ENCODE results near the gene LUC7L2.
"Not testable (repeated sequence)": the region's sequence is repeated elsewhere in the genome, so short reads cannot be mapped to it uniquely, and the experiment has no call there.

The LUC7L2 gene

DNA sequence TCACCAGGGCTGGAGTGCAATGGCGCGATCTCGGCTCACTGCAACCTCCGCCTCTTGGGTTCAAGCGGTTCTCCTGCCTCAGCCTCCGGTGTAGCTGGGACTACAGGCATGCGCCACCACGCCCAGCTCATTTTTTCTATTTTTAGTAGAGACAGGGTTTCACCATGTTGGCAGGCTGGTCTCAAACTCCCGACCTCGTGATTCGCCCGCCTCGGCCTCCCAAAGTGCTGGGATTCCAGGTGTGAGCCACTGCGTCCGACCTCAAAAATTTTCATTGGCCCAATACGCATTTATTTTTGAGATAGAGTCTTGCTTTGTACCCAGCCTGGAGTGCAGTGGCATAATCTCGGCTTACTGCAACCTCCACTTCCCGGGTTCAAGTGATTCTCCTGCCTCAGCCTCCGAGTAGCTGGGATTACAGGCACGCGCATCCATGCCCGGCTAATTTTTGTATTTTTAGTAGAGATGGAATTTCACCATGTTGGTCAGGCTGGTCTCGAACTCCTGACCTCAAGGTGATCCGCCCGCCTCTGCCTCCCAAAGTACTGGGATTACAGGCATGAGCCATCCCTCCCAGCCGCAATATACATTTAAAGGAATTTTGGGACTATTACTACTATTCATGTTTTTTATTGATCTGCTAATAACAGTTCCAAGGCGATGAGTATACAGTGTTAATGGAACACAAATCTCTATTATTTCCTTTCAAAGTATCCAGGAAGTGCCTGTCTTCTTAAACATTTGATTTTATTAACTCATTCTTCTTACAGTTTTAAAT, 1.8 kb upstream of the LUC7L2 start:
- not testable (repeated sequence) for DNase-seq

DNA sequence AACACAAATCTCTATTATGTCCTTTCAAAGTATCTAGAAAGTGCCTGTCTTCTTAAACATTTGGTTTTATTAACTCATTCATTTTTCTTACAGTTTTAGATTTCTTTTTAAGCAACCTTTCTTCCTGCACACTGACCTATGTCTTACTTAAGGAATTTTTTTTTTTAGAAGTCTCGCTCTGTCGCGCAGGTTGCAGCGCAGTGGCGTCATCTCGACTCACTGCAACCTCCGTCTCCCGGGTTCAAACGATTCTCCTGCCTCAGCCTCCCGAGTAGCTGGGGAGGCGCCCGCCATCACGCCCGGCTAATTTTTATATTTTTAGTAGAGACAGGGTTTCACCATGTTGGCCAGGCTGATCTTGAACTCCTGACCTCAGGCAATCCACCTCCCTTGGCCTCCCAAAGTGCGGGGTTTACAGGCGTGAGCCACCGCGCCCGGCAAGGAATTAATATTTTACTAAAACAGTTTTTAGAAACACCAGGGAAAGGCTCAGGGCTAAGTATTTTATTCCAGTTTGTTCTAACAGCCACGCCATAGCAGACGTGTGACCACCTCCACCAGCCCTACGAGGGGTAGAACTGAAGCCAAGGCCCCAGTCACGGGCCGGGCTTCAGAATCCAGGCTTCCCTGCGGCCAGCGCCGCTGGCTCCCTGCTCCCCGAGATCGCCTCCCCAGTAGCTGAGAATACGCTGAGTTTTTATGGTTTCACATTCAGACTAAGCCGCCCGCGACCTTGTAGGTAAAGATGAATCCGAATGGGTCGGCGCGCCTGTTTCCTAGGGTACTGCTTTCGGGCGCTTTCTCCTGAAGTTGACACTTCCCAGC, 941 bp upstream of the LUC7L2 start:
- DNase-seq: no peak

DNA sequence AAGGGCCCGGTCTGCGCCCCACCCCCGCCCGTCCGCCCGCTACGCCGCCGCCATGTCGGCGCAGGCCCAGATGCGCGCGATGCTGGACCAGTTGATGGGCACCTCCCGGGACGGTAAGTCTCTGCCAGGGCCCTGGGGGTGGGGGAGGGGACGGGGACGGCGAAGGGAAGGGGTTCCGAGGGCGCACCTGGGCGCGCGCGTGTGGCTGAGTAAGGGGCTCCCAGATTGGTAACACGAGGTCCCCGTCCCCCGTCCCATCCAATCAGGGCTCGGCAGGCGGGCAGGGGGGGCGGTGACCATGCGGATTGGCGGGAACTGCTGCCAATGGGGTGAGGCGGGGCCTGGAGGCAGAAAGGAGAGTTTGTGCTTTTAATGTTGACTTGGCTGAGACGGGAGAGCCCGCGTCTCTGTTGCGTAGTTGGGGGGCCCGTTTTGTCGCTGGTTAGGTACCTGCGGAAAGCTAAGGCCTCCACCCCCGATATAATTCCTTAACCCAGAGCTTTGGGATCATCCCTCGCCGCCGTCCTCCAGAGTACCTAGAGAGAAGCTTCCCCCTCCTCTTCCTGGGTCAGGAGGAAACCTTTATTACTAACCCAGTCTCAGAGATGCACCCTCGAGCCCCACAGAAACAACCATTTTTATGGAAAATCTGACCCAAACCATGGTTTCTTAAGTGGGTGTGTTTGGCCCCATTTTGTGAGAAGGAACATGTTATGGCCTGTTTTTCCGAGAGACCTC, 685 bp downstream of the LUC7L2 start:
- peak; percentile 74 to 94 for DNase-seq

DNA sequence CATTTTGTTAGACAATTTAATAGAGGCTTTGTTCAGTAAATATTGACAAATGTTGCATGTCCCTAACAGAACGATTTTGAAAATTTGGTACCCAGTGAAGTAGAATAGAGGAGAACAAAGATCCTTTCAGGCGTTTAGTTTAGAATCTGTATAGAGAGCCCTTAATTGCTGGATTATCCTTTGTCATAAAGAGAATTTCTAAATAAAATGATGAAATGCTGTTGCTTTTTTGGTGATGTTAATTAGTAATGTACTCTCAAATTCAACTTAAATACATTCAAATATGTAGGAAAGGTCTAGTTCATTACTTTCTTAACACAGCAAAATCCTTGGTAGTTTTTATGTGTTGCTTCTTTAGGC, 1.2 kb downstream of the LUC7L2 start:
- no peak for DNase-seq

DNA sequence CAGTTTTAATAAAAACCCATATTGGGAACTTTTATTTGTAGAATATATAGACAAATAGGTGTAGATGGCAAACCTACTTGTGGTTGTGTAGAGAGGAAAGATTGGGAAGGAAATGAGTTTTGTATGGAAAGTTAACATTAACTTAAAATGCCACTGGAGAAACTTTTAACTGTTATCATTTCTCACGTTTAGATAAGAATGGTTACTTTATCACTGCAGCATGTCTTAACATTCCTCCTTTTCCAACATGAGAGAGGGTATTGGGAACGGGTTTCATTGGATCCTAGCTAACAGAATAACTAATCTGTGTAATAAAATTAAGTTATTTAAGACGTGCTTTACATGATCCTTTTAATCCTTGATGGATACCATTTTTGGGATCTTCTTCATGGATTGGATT, 1.8 kb downstream of the LUC7L2 start:
- no peak for DNase-seq

DNA sequence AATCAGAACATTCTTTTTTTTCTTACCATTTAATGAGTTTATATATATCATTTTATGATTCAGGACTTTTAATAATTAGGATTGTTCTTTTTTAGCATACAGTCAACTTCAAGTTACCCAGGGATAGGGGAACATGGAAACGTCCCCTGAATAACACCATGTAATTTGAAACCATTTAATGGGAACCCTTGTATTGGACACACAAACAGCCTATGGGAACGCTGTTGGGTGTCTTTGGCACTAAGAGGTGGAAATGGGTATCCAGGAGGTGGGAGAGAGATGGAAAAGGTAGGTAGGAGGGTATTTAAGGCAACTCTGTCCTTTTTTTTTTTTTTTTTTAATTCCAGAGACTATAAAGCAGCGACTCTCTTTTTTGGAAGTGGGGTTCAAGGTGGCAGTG, 2.6 kb downstream of the LUC7L2 start:
- DNase-seq: no peak

DNA sequence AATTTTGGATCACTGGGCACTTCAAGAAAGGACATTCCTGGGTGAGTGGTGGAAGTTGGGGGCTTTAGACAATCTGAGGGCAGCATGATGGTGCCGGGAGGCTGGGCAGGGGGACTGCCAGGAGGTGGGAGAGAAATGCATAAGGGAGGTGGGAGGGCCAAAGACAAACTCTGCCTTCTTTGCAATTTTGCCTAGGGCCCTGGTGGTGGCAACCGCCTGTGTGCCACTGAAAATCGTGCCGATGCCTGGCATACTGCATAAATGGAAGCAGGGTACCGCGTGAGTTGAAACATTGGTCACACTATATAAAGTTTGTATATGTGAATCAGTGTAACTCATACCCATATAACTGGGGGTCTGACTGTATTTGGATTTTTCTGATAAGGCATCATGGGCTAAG, 3.3 kb downstream of the LUC7L2 start:
- no peak for DNase-seq

DNA sequence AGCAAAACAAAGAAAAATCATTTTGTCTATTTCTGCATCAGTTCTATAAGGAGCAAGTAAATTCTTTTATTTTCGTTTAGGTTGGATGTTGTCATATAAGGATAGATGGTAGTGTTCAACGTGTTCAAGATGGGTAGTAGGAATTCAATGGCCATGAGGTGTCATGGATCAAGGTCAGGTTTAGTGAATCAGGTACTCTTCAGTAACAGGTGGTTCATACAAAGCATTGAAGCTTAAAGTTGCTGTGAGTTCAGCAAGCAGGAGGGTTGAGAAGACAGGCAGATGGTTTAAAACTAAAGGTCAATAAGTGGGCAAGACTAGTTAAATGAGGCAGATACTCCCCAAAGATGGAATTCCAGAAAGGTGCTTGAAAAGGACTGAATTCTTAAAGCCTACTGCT, 5.6 kb downstream of the LUC7L2 start:
- no peak for DNase-seq

DNA sequence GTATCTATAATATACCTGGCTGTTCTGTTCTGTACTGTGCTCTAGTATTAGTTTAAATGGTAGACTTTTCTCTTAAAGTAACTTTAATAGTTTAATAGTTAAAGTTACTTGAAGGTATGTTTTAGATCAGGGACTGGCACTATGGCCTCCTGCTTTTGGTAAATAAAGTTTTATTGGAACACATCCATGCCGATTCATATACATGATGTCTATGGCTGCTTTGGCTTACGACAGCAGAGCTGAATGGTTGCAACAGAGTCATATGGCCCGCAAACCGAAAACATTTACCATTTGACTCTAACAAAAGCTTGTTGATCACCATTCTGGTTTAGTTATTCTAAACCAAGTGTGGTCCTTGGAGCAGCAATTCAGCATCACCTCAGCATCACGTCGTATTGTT, 6.7 kb downstream of the LUC7L2 start:
- DNase-seq: no peak

DNA sequence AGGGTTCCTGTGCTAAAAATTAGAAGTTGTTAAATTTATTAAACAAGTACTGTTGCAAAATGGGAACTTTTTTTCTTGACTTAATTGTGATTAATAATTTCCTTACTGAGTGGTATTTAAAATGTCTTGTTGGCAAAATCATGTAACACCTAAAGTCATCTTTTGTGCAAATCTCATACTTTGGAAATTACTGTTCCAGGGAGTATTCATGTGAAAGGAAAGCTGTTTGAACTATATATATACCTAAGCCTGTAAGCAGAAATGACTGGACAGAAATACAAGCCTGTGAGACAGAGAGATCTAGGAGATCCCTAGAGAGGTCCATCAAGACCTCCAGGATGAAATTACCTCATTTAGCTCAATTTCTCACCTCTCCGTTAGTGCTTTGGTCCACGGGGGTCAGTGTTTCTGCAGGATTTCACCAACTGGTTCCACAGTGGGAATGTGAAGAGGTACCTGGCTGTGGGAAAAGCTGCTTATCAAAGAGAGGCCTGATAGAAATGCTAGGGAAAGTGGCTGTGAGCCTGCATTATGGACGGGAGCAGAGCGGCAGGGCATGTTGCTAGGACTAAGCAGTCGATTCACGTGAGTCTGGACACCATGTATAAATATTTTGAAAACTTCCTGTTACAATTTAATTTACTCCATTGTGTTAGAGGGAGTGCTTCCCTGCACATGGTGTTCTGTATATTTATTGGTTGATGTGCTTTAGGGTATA, 7.9 kb downstream of the LUC7L2 start:
- no peak for DNase-seq

DNA sequence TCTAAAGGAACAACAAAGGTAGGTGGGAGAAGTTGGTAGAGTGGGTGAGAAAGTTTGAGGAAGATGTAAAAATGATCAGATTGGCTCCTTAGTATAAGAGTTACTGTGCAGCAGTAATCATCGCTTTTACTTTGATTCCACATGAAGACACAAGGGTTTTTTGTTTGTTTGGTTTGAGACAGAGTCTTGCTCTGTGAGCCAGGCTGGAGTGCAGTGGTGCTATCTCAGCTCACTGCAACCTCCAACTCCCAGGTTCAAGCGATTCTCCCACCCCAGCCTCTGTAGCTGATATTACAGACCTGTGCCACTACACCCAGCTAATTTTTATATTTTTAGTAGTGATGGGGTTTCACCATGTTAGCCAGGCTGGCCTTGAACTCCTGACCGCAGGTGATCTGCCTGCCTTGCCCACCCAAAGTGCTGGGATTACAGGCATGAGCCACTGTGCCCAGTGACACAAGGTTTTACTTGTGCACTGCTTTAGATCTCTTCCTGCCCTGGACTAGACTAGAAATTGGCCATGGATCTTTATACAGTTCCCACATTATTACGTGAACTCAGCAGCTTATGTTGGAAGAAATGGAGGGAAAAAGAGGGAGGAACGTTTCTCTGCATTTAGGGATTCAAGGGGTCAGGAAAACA, 10.7 kb downstream of the LUC7L2 start:
- DNase-seq: no peak

DNA sequence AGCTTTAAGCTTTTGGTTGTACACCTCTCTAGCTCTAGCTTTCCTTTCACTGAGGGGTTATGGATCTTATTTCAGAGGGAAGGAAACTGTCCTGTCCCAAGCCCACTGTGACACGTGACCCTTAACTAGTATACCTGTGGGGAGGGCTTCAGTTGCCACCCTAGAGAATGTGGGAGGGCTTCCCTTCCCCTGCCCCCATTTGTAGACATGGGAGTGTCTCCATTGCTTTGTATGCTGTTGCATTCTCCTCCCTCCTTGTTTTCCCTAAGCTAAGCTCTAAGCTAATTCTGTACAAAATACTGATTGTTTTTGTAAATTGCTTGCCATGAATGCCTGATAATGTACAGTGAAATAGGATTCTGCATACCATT, 11.2 kb downstream of the LUC7L2 start:
- no peak for DNase-seq

DNA sequence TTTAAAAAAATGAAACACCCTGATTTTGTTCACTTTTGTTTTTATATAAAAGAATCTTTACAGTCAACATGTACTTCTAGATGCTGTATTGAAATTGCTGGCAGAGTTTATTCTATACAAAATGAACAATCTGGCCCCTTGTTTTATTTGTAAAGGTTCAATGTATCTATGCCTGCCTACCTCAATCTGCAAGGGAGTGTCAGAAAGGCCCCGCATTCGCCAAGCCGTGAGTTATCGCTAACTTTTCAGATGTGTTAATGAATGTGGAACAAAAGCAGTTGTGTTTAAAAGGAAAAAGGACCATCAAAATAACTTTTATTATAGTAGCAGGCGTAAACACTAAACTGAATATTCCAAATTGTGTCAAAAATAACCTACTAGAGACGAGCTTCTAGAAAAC, 14.6 kb downstream of the LUC7L2 start:
- DNase-seq: no peak

DNA sequence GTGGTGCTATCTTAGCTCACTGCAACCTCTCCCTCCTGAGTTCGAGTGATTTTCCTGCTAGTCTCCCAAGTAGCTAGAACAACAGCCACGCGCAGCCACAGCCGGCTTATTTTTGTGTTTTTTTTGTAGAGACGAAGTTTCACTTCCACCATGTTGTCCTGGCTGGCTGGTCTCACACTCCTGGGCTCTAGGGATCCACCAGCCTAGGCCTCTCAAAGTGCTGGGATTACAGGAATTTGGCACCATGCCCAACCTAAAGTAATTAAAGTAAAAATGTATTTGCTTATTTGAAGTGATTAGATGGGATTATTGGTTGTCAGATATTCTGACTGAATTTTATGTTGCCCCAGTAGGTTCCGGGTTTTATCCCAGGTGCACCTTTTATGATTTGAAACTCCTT, 22.7 kb downstream of the LUC7L2 start:
- no peak for DNase-seq

DNA sequence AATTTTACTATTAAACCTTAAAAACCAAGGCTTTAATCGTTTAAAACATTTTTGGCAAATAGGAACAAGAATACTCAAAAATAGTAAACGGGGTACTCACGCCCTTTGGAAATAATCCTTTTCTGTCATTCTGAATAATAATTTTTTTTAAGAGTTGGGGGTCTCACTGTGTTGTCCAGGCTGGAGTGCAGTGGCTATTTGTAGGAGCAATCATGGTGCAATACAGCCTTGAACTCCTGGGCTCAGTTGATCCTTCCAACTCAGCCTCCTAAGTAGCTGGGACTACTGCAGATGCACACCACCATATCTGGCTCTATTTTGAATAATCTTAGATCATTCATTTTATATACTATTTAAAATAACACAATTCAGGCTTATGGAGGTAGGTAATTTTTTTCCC, 24.9 kb downstream of the LUC7L2 start:
- no peak for DNase-seq

DNA sequence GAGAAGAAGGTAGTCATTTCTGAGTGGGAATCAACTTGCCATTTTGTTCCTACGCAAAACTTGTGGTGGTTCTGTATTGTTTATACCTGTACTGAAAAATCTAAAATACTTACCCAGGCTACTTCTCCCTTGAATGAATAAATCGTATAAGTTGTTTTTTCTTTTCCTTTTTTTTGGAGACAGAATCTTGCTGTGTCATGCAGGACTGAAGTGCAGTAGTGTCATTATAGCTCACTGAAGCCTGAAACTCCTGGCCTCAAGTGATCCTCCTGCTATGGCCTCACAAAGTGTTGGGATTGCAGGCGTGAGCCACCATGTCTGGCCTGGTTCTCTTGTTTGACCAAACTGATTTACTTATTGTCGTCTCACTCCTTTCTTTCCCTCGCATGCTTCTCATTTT, 27.9 kb downstream of the LUC7L2 start:
- no peak for DNase-seq

DNA sequence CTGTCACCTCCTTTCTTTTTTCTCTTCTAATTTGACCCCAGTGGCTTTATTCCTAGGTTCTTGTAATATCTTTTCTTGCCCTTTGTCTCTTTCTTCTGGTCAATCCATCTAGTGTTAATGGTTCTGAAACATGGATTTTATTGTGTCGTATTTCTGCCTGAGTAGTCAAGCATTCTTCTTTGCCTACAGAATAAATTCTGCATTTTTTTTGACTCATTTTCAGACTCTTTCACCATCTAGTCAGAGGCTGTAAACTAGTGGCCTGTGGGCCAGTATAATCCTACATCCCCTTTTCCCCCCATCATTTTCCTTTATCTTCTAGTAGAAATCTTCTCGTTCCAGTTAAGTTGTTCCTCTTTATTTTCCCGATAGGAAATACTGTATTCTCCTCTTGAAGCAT, 29.4 kb downstream of the LUC7L2 start:
- no peak for DNase-seq

DNA sequence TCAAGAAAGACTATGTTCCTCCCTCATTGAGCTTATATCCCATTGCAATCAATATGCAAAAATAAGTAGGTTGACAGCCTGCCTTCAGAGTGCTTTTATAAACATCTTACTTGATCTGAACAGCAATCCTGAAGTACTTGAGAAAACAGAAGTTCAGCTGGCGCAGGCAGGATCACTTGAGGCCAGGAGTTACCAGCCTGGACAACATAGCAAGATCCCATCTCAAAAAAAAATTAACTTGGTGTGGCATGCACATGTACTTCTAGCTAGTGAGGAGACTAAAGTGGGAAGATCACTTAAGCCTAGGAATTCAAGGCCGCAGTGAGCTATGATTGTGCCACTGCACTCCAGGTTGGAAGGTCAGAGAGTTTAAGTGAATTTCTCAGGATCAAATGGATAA, 30.1 kb downstream of the LUC7L2 start:
- no peak for DNase-seq

DNA sequence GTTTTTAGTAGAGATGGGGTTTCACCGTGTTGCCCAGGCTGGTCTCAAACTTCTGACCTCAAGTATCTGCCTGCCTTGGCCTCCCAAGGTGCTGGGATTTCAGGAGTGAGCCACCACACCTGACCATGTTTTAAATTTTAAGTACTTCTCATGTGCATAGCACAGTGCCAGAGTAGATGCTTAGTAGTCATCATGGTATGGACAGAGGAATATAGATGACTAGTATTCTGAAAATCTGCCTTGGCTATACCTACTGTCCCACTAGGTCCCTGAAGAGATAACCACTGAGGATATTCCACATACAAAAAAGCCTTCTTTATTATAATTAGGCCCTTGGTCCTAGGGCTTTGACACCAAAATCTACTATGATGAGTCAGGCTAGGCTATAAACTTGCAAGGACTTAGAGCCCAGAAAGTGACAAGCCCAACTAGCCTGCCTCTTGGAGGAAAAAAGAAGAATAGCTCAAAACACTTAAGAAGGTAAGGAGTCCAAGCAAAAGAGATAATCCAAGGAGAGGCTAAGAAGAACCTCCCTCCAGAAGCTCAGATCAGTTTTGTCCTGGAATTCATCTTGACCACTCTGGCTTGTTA, 34.0 kb downstream of the LUC7L2 start:
- DNase-seq: no peak

DNA sequence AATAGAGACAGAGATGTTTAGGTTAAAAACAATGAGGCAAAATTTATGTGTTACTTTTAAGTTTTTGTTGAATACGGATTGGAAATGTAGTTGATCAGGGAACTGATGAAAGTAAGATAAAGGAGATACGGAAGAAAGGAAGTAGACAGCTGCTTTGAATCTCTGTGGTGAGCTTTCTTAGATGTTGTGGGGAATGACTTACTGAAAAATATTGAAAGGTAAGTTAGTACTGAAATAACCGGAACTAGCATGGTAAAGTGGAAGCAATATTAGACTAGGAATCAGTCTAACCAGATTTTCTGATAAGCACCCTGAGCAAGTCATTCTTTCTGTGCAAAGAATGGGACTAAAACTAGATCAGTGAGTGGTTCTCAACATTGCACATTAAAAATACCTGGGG, 34.8 kb downstream of the LUC7L2 start:
- no peak for DNase-seq

DNA sequence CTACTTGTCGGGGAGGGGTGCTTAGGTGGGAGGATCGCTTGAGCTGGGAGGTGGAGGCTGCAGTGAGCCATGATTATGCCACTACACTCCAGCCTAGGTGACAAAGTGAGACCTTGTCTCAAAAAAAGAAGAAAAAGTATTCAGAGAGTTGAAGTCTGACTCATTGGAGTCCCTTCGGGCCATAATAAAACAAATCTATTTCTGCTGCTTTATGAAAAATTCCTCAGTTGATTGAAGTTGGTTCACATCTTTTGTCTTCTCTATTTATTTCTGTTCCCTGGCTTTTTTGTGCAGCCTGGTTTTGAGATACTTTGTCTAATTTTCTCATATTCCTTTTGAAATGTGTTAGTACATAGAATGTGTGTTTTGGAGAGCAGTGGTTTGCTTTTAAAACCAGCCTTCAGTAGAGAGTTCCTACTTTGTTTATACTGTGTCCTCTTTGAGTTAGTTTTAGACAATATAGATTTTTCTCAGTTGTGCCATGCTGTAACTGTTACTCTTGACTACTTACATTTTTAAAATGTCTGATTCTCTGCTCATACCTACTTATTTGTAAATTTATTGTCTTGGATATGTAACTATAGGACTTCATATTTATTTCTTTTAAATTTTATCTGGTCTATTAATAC, 36.7 kb downstream of the LUC7L2 start:
- no peak for DNase-seq

DNA sequence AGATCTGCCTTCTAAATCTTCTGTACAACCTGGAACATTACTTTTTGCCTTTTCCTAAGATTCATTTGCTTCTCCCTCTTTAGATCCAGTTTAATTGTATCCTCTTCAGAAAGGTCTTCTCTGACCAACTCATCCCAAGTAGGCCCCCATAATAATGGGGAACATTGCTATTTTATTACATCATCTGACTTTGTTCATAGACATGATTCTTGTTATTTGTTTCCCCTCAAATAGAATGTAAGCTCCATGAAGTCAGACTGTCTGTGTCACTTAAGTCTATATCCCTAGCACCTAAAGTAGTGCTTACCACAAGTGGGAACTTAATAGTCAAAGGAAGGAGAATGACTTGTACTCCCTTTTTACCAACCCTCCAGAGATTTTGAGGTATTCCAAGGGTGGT, 37.5 kb downstream of the LUC7L2 start:
- DNase-seq: no peak

All from NCI-H187 (cell line).